Colonic mucosa (tissue), 4 donors: ENCODE results near the gene VWA8. TPM values are rescaled to one million over a fixed set of nuclear protein-coding genes. Genes with fewer than 3 reads are reported as not detected.

Experiments used
- DNase-seq: peaks from one replicate; pipeline ENCODE4 v3.0.0-alpha.2; 2020
- H3K27ac ChIP-seq: fragments of 200-600 bp; one replicate; pipeline ENCODE4 v1.8.0; 2021
- H3K27me3 ChIP-seq: fragments of 200-600 bp; one replicate; pipeline ENCODE4 v1.8.0; 2021
- H3K36me3 ChIP-seq: fragments of 200-600 bp; one replicate; pipeline ENCODE4 v1.8.0; 2021
- H3K4me1 ChIP-seq: fragments of 200-600 bp; one replicate; pipeline ENCODE4 v1.8.0; 2021; ENCODE audit warnings: mild to moderate bottlenecking
- H3K4me3 ChIP-seq: fragments of 200-600 bp; one replicate; pipeline ENCODE4 v1.8.0; 2021
- H3K9ac ChIP-seq, 2 donors: one replicate each; pipeline ENCODE4 v1.7.0; 2013; ENCODE audit warnings: control low read depth in 2 of 2, low read depth in 2 of 2, low read length in 2 of 2
- H3K9me3 ChIP-seq: fragments of 200-600 bp; one replicate; pipeline ENCODE4 v1.8.0; 2021
- CTCF ChIP-seq: fragments of 200-600 bp; IDR thresholded peaks from one replicate; pipeline ENCODE4 v1.8.0; 2022; ENCODE audit warnings: antibody characterized with exemption, mild to moderate bottlenecking
- intact Hi-C: fragments of 100-400 bp; cut with DNase I; formaldehyde crosslinking; loops from one replicate; pipeline ENCODE4 v1.14.1; 2022
- total RNA-seq, 2 donors: library from RNA; stranded (reverse); fragmentation: NEBNext Ultra II Directional in 1 of 2; extraction: Animal tissue kit (Norgen Biotek cat#: 25700) in 1 of 2; gene quantifications; one replicate each; pipeline ENCODE4 v1.2.1, GENCODE V29; 2021
- donor health status: healthy.
- donor health status: DM: no; HTN: no; CAD: no.
- donor health status: DM: no; HTN: no; CAD: no.

The VWA8 gene
- total RNA-seq, 2 donors from 2014 or later = 23.8 to 31.8 TPM

GRCh38 chr13:41944635-41945397 lies 16.1 kb downstream of the VWA8 start:
- no peak for DNase-seq
- TF ChIP-seq CTCF = no peak
- Histone ChIP-seq H3K36me3 (no peaks in the 10 kb centered on the region), H3K9me3 (no peaks in the 10 kb centered on the region), H3K4me3 (no peak overlapping the region), H3K27me3 (no peaks in the 10 kb centered on the region), H3K9ac (no peak overlapping the region), H3K4me1 (no peaks in the 10 kb centered on the region), H3K27ac (no peak overlapping the region)
- intact Hi-C loops = no loop called here

- H3K27me3 ChIP-seq = no peaks in the 10 kb centered on the region
- no peaks in the 10 kb centered on the region for H3K36me3 ChIP-seq
- H3K9me3 ChIP-seq = no peaks in the 10 kb centered on the region
- no peak for TF ChIP-seq CTCF
- H3K4me1 ChIP-seq = no peaks in the 10 kb centered on the region
- H3K4me3 ChIP-seq = no peak overlapping the region
- DNase-seq = no peak
- no peak overlapping the region for H3K9ac ChIP-seq
- H3K27ac ChIP-seq = no peak overlapping the region
- intact Hi-C loops = no loop called here
Observed at GRCh38 chr13:41944229-41944628, 16.7 kb downstream of the VWA8 start.

DNA sequence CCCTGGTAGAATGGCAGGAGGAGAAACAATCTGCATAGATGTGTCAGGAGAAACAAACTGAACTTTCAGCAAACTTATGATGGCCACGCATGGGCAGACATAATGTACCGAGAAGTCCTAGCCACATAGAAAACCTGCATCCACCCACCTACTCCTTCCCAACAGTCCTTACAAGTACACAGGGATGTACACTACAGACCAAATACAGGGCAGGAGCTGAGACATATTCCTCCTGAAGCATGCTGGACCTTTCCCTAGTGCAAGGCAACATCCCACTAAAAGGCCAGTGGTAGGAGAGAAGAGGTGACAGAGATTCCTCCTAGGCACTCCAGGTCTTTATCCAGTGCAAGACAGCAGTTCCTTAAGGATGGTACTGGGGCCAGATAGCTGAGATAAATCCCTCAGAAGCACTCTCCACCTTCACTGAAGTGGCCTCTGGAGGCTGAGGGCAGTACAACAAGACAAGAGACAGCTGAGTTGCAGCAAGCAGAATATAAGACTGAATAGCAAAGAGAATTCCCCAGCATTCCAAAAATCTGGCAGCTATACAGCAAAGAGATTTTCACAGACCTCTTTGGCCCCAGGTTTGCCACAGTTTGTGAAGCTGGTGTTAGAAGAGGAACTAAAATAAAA lies 18.3 kb downstream of the VWA8 start:
- Histone ChIP-seq H3K27me3 (no peaks in the 10 kb centered on the region), H3K27ac (no peak overlapping the region), H3K36me3 (no peaks in the 10 kb centered on the region), H3K4me1 (no peaks in the 10 kb centered on the region), H3K9me3 (no peaks in the 10 kb centered on the region), H3K9ac (no peak overlapping the region), H3K4me3 (no peak overlapping the region)
- intact Hi-C loops = no loop called here
- peak; percentile 27 for TF ChIP-seq CTCF
- no peak for DNase-seq

DNA sequence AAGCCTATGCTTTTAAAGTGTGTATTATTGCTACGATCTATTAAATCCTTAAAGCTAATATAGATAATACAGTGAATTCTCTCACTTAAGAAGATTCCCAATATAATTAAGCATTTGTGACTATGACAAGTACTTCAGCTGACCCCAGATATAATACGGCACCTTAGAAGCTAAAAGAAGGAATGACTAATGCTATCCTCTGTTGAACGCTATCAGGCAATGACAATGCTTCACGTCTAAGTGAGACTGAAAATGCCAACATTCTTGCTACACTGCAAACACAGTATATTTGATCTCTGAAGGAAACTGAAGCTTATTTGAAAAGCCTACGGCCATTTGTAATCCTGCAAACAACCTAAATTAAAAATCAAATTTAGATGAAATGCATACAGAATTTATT lies 19.7 kb downstream of the VWA8 start:
- H3K36me3 ChIP-seq = no peaks in the 10 kb centered on the region
- no peak overlapping the region for H3K4me3 ChIP-seq
- no peak for DNase-seq
- intact Hi-C loops = no loop called here
- no peak overlapping the region for H3K9ac ChIP-seq
- no peaks in the 10 kb centered on the region for H3K27me3 ChIP-seq
- TF ChIP-seq CTCF = no peak
- no peak overlapping the region for H3K27ac ChIP-seq
- H3K4me1 ChIP-seq = no peaks in the 10 kb centered on the region
- H3K9me3 ChIP-seq = no peaks in the 10 kb centered on the region

DNA sequence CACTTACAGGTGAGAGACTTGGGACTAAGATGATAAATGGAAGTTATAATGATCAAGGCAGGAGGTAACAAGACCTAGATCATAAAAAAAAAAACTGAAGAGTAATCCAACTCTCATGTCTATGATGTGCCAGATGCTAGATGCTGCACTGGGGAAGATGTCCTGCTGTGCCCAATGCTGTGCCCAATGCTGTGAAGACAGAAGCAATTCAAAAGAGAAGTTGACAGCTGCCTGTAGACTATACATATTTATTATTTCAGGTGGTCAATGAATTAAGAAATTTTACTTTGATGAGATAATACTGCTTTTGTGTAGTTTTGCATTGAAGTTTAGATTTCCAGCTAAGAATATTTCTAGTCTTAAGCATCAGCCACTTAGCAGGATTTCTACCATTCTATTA lies 21.5 kb downstream of the VWA8 start:
- Histone ChIP-seq H3K4me3 (no peak overlapping the region), H3K4me1 (no peaks in the 10 kb centered on the region), H3K9me3 (no peaks in the 10 kb centered on the region), H3K27ac (no peak overlapping the region), H3K9ac (no peak overlapping the region), H3K36me3 (no peaks in the 10 kb centered on the region), H3K27me3 (no peaks in the 10 kb centered on the region)
- no peak for TF ChIP-seq CTCF
- intact Hi-C loops = no loop called here
- no peak for DNase-seq
